Chondrocyte (in vitro differentiated cells): ENCODE data around the gene IL2RA. TPM values are rescaled to one million over a fixed set of nuclear protein-coding genes. Genes with fewer than 3 reads are reported as not detected.

Experiments
- DNase-seq: peaks from one replicate; pipeline ENCODE4 v3.0.0; 2021; ENCODE audit warnings: mixed read lengths, low spot score
- H3K27ac Mint-ChIP-seq: one replicate; pipeline ENCODE4 v1.8.0; 2021; ENCODE audit warnings: mild to moderate bottlenecking, moderate library complexity, mixed read lengths; ENCODE audit not compliant: unreplicated experiment
- H3K27me3 Mint-ChIP-seq: 2 replicates; pipeline ENCODE4 v1.8.0; 2021; ENCODE audit warnings: low read depth, mixed read lengths
- H3K36me3 Mint-ChIP-seq: 2 replicates; pipeline ENCODE4 v1.8.0; 2021; ENCODE audit warnings: low read depth, mixed read lengths
- H3K4me1 Mint-ChIP-seq: 2 replicates; pipeline ENCODE4 v1.8.0; 2021; ENCODE audit warnings: low read depth, mild to moderate bottlenecking, mixed read lengths
- H3K4me3 Mint-ChIP-seq: one replicate; pipeline ENCODE4 v1.8.0; 2021; ENCODE audit warnings: mild to moderate bottlenecking, moderate library complexity, mixed read lengths; ENCODE audit not compliant: unreplicated experiment
- H3K9me3 Mint-ChIP-seq: 2 replicates; pipeline ENCODE4 v1.8.0; 2021; ENCODE audit warnings: low read depth, mixed read lengths
- total RNA-seq: library from RNA; stranded (reverse); gene quantifications from 3 replicates; pipeline ENCODE4 v1.2.1, GENCODE V29; 2021
- TF ChIP-seq, protein P1 (sequence below): fragments of 200-600 bp; sonication (generic); IDR thresholded peaks from 2 replicates; pipeline ENCODE4 v1.5.0; 2021; ENCODE audit warnings: antibody characterized with exemption, mild to moderate bottlenecking, moderate library complexity

The IL2RA gene
- total RNA-seq, 1 donor from 2014 or later = not detected

DNA sequence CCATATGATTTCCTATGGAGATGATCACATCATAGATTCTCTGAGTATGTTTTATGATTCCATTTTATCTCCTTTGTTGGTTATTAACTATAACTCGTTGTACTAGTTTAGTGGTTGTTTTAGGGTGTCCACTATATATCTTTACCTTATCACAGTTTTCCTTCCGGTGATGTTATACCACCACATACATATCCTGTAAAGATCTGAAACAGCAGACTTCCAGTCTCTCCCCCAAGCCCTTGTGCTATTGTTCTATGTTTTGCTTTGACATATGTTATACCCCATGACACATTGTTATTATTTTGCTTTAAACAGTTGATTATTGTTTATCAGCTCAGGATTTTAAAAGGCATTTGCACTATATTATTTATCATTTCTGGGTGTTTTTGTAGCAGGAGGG lies 92.1 kb downstream of the IL2RA start:
- no peak for DNase-seq
- no peaks in the 10 kb centered on the region for H3K4me1 Mint-ChIP-seq
- H3K4me3 Mint-ChIP-seq = no peak overlapping the region
- no peaks in the 10 kb centered on the region for H3K36me3 Mint-ChIP-seq
- no peaks in the 10 kb centered on the region for H3K9me3 Mint-ChIP-seq
- TF ChIP-seq, protein P1, sequence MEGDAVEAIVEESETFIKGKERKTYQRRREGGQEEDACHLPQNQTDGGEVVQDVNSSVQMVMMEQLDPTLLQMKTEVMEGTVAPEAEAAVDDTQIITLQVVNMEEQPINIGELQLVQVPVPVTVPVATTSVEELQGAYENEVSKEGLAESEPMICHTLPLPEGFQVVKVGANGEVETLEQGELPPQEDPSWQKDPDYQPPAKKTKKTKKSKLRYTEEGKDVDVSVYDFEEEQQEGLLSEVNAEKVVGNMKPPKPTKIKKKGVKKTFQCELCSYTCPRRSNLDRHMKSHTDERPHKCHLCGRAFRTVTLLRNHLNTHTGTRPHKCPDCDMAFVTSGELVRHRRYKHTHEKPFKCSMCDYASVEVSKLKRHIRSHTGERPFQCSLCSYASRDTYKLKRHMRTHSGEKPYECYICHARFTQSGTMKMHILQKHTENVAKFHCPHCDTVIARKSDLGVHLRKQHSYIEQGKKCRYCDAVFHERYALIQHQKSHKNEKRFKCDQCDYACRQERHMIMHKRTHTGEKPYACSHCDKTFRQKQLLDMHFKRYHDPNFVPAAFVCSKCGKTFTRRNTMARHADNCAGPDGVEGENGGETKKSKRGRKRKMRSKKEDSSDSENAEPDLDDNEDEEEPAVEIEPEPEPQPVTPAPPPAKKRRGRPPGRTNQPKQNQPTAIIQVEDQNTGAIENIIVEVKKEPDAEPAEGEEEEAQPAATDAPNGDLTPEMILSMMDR = no peak
- H3K27ac Mint-ChIP-seq = no peak overlapping the region
- H3K27me3 Mint-ChIP-seq = no peaks in the 10 kb centered on the region

DNA sequence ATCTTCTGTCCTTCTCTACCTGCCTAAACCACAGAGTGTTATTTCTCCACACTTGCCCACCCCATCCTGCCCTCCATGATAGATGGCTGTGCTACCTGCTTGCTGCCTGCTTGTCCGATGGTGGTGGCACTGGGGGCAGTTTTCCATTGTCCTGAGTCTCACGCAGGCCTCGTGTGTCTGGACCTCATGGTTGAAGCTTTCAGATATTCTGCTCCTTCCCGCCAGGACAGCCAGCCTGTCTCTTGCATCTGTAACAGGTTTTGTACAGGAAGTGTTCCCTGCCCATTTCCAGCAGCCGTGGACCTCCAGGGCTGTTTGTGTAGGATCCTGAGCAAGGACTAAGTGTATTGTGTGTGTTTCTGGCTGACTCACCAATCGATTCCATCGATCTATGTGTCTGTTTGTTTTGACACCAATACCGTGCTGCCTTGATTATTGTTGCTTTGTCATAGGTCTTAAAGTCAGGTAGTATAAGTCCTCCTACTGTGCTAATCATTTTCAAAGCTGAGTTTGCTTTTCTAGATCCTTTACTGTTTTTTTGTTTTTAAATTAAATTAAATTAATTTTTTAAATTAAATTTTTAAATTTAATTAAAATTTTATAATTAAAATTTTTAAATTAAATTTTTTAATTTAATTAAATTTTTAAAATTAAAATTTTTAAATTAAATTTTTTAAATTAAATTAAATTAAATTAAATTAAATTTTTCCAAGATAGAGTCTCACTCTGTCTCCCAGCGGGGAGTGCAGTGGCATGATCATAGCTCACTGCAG lies 93.3 kb downstream of the IL2RA start:
- Mint-ChIP-seq H3K27ac (no peak overlapping the region), H3K4me3 (no peak overlapping the region), H3K9me3 (no peaks in the 10 kb centered on the region), H3K27me3 (no peaks in the 10 kb centered on the region), H3K4me1 (no peaks in the 10 kb centered on the region), H3K36me3 (no peaks in the 10 kb centered on the region)
- TF ChIP-seq, protein P1 = no peak
- no peak for DNase-seq

DNA sequence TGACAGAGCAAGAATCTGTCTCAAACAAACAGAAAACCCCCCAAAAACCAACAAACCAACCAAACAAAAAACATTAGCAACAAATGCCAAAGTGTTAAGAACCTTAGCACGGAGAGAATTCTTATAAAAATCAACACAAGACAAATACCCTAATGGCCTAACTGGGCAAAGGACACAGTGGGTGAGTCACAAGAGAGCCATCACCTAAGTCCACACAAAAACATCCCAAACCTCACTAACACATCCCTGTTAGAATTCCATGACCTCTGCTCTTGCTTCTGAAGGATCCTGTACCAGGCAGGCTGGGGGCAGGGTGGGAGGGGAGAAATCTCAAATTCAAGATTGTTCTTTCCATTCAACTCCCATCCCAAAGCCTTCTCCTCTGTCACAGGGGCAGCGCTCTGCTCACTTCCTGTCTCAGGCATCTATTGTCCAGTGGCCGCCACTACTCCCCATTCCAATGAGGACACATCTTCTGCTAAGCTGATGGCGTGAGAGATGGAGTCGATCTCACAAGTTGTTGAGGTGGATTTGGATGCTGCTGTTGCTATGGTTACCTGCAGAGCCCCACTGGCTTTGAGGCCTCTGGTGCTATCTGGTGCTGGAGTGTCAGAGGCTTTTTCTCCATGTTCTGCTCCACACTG lies 94.0 kb downstream of the IL2RA start:
- H3K4me3 Mint-ChIP-seq = no peak overlapping the region
- no peaks in the 10 kb centered on the region for H3K36me3 Mint-ChIP-seq
- no peak overlapping the region for H3K27ac Mint-ChIP-seq
- no peaks in the 10 kb centered on the region for H3K4me1 Mint-ChIP-seq
- TF ChIP-seq, protein P1 = no peak
- no peaks in the 10 kb centered on the region for H3K9me3 Mint-ChIP-seq
- DNase-seq = no peak
- H3K27me3 Mint-ChIP-seq = no peaks in the 10 kb centered on the region

DNA sequence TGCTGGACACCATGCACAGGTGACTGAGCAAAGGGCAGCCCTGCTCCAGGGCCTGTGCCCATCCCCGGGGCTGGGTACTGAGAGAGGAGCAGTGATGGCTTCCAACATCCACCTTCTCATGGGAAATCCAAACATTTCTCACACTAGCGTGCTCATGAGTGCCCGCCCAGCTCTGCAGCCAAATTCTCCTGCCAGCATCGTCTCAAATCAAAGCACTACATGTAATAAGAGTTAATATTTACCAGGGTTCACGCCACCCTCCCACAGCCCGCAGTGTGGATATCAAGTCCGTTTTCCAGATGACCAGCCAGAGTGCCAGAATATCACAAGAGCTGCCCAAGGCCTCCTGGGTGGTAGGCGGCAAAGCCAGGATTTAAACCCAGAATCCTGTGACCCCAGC lies 96.9 kb downstream of the IL2RA start:
- no peak for DNase-seq
- Mint-ChIP-seq H3K4me3 (no peak overlapping the region), H3K27ac (no peak overlapping the region), H3K27me3 (no peaks in the 10 kb centered on the region), H3K36me3 (no peaks in the 10 kb centered on the region), H3K9me3 (no peaks in the 10 kb centered on the region), H3K4me1 (no peaks in the 10 kb centered on the region)
- TF ChIP-seq, protein P1 = no peak

DNA sequence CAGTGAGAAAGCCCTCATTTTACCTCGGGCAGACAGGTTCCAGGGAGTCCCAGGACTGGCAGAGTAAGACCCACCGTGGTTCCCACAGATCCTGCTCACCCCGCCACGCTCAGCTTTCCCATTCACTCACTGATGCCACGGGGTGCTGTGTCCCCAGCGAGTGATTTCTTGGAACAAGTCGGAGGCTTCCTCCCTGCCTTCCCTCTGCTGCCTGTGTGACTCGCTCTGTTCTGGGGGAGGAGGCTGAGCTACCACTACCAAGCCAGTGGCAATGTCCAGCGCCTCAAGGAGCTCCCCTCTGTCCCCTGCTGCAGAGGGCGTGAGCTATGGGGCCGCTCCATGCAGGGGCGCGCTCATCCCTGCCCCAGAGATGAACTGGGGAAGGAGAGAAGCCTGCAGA lies 97.4 kb downstream of the IL2RA start:
- no peaks in the 10 kb centered on the region for H3K36me3 Mint-ChIP-seq
- H3K9me3 Mint-ChIP-seq = no peaks in the 10 kb centered on the region
- TF ChIP-seq, protein P1 = no peak
- no peak overlapping the region for H3K4me3 Mint-ChIP-seq
- H3K27ac Mint-ChIP-seq = no peak overlapping the region
- no peak for DNase-seq
- no peaks in the 10 kb centered on the region for H3K27me3 Mint-ChIP-seq
- H3K4me1 Mint-ChIP-seq = no peaks in the 10 kb centered on the region
